ENCODE measurements around the gene MYO5B.
A peak's percentile ranks its signal among the peaks of the same experiment; 100 is the strongest.

MYO5B gene

GRCh38 chr18:49875155-49875554 is 319.8 kb downstream of the MYO5B start:
- no peak for DNase-seq

- no peak for DNase-seq
Measured at GRCh38 chr18:49874238-49874637, 320.7 kb downstream of the MYO5B start.

GRCh38 chr18:49869354-49869753 is 325.6 kb downstream of the MYO5B start:
- no peak for DNase-seq

- DNase-seq: no peak
Measured at GRCh38 chr18:49866680-49867079, 328.3 kb downstream of the MYO5B start.

- no peak for DNase-seq
Measured at GRCh38 chr18:49865401-49865800, 329.5 kb downstream of the MYO5B start.

- DNase-seq: no peak
Measured at GRCh38 chr18:49863769-49864621, 331.0 kb downstream of the MYO5B start.

- no peak for DNase-seq
Measured at GRCh38 chr18:49862656-49863385, 332.1 kb downstream of the MYO5B start.

GRCh38 chr18:49861659-49862058 is 333.3 kb downstream of the MYO5B start:
- no peak for DNase-seq

- no peak for DNase-seq
Measured at GRCh38 chr18:49859725-49860124, 335.2 kb downstream of the MYO5B start.

- DNase-seq: no peak
Measured at GRCh38 chr18:49859021-49859359, 336.0 kb downstream of the MYO5B start.

- peak; percentile 81 for DNase-seq
Measured at GRCh38 chr18:49858309-49859020, 336.5 kb downstream of the MYO5B start.

GRCh38 chr18:49857708-49858107 is 337.2 kb downstream of the MYO5B start:
- DNase-seq: no peak

- no peak for DNase-seq
Measured at GRCh38 chr18:49856496-49856895, 338.5 kb downstream of the MYO5B start.

- DNase-seq: no peak
Measured at GRCh38 chr18:49855711-49856415, 339.1 kb downstream of the MYO5B start.

GRCh38 chr18:49854681-49855080 is 340.3 kb downstream of the MYO5B start:
- DNase-seq: no peak

GRCh38 chr18:49853436-49853835 is 341.5 kb downstream of the MYO5B start:
- DNase-seq: no peak

GRCh38 chr18:49853011-49853410 is 341.9 kb downstream of the MYO5B start:
- DNase-seq: no peak

- DNase-seq: no peak
Measured at GRCh38 chr18:49851624-49852023, 343.3 kb downstream of the MYO5B start.

GRCh38 chr18:49850636-49851035 is 344.3 kb downstream of the MYO5B start:
- DNase-seq: no peak

GRCh38 chr18:49849331-49850217 is 345.4 kb downstream of the MYO5B start:
- DNase-seq: no peak

- DNase-seq: no peak
Measured at GRCh38 chr18:49848115-49848514, 346.8 kb downstream of the MYO5B start.

GRCh38 chr18:49847524-49847923 is 347.4 kb downstream of the MYO5B start:
- no peak for DNase-seq

All from activated effector memory CD4-positive, alpha-beta T cell treated with anti-CD3 and anti-CD28 coated beads, Interleukin-2, amount 50 U/mL, for 16 hours (primary cell).